Neural cell (in vitro differentiated cells): Measurements from ENCODE around the gene SFT2D1.
"Not testable (repeated sequence)": the region's sequence is repeated elsewhere in the genome, so short reads cannot be mapped to it uniquely, and the experiment has no call there.

Source experiments
- EP300 ChIP-seq: fragments of 450-650 bp; conservative IDR thresholded peaks from 2 replicates; pipeline ENCODE4 v1.6.1; 2014; ENCODE audit warnings: antibody characterized with exemption, mild to moderate bottlenecking, moderate library complexity; ENCODE audit not compliant: poor library complexity, severe bottlenecking
- EZH2 ChIP-seq: fragments of 200-600, 300-800 bp; shearing (Covaris generic), sonication (generic); IDR thresholded peaks from 2 replicates; pipeline ENCODE4 v1.6.1; 2014; ENCODE audit warnings: antibody characterized with exemption, low read length, borderline replicate concordance, mild to moderate bottlenecking; ENCODE audit not compliant: insufficient read depth, poor library complexity, severe bottlenecking
- POLR2AphosphoS5 ChIP-seq: IDR thresholded peaks from 2 replicates; pipeline ENCODE4 v1.6.1; 2012
- RAD21 ChIP-seq: fragments of 450-650 bp; conservative IDR thresholded peaks from 2 replicates; pipeline ENCODE4 v1.6.1; 2014; ENCODE audit warnings: antibody characterized with exemption, mild to moderate bottlenecking, moderate library complexity
- SMC3 ChIP-seq: fragments of 450-650 bp; conservative IDR thresholded peaks from 2 replicates; pipeline ENCODE4 v1.6.1; 2014; ENCODE audit warnings: antibody characterized with exemption, mild to moderate bottlenecking, moderate library complexity; ENCODE audit not compliant: poor library complexity
- TAF1 ChIP-seq: IDR thresholded peaks from 2 replicates; pipeline ENCODE4 v1.6.1; 2012; ENCODE audit warnings: low read depth
- TF ChIP-seq, protein P1 (sequence below): fragments of 450-650 bp; IDR thresholded peaks from 2 replicates; pipeline ENCODE4 v1.5.1; 2014; ENCODE audit warnings: antibody characterized with exemption, mild to moderate bottlenecking, moderate library complexity; ENCODE audit not compliant: poor library complexity, severe bottlenecking

DNA sequence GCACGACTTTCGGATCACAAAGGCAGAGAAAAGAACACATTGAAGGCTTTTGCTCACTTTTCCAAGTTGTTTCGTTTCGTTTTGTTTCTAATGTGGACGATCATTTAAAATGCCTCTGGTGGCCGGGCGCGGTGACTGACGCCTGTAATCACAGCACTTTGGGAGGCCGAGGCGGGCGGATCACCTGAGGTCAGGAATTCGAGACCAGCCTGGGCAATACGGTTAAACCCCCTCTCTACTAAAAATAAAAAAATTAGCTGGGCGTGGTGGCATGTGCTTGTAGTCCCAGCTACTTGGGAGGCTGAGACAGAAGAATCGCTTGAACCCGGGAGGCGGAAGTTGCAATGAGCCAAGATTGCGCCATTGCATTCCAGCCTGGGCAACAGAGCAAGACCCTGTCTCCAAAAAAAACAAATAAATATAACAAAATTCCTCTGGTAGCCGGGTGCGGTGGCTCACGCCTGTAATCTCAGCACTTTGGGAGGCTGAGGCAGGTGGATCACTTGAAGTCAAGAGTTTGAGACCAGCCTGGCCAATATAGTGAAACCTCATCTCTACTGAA is 41.5 kb upstream of the SFT2D1 start:
- not testable (repeated sequence) for TF ChIP-seq POLR2AphosphoS5, TAF1, SMC3, EZH2, RAD21, EP300
- TF ChIP-seq, protein P1, sequence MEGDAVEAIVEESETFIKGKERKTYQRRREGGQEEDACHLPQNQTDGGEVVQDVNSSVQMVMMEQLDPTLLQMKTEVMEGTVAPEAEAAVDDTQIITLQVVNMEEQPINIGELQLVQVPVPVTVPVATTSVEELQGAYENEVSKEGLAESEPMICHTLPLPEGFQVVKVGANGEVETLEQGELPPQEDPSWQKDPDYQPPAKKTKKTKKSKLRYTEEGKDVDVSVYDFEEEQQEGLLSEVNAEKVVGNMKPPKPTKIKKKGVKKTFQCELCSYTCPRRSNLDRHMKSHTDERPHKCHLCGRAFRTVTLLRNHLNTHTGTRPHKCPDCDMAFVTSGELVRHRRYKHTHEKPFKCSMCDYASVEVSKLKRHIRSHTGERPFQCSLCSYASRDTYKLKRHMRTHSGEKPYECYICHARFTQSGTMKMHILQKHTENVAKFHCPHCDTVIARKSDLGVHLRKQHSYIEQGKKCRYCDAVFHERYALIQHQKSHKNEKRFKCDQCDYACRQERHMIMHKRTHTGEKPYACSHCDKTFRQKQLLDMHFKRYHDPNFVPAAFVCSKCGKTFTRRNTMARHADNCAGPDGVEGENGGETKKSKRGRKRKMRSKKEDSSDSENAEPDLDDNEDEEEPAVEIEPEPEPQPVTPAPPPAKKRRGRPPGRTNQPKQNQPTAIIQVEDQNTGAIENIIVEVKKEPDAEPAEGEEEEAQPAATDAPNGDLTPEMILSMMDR = not testable (repeated sequence)
